Measurements from ENCODE around the gene A2ML1.

The A2ML1 gene

GRCh38 chr12:8832500-8832899 lies 10.1 kb downstream of the A2ML1 start:
- peak overlapping the region; percentile 53 for H4K8ac ChIP-seq (ENCODE audit: low read depth, low read length)
- peak overlapping the region; percentile 48 for H3K27ac ChIP-seq (ENCODE audit: low read depth, low read length)
- peaks cover 4% of the 10 kb centered on the region for H3K79me2 ChIP-seq (ENCODE audit: control insufficient read depth, insufficient read depth, low read length, poor library complexity)
- no peak overlapping the region for H3K9ac ChIP-seq (ENCODE audit: low read length)
- H3K18ac ChIP-seq (ENCODE audit: low read length), result peak overlapping the region; percentile 62
- no peak overlapping the region for H3K23ac ChIP-seq (ENCODE audit: low read length)
- peaks cover 27 to 32% of the 10 kb centered on the region in 2 experiments for H3K4me1 ChIP-seq (ENCODE audit: control insufficient read depth in 1 of 2, insufficient read depth in 2 of 2, low read length in 2 of 2)
- peak overlapping the region; percentile 88 for H4K91ac ChIP-seq (ENCODE audit: low read depth, low read length)
- H4K12ac ChIP-seq (ENCODE audit: low read depth, low read length), result no peak overlapping the region
- no peaks in the 10 kb centered on the region for H3K36me3 ChIP-seq (ENCODE audit: control insufficient read depth in 1 of 2, insufficient read depth in 2 of 2, low read length in 2 of 2)
- H2BK120ac ChIP-seq (ENCODE audit: insufficient read depth, low read length, poor library complexity), result peak overlapping the region; percentile 89
- H3K27me3 ChIP-seq (ENCODE audit: insufficient read depth, low read length), result no peaks in the 10 kb centered on the region
- H2AK5ac ChIP-seq (ENCODE audit: low read length), result peak overlapping the region; percentile 85
- no peaks in the 10 kb centered on the region for H3K9me3 ChIP-seq (ENCODE audit: insufficient read depth, low read depth, low read length)
- peak overlapping the region; percentile 81 for H2BK12ac ChIP-seq (ENCODE audit: low read length)
- H3K4me2 ChIP-seq (ENCODE audit: low read length), result no peak overlapping the region
- H2AFZ ChIP-seq (ENCODE audit: insufficient read depth, low read length, poor library complexity), result no peak overlapping the region
- WGBS (ENCODE audit: extremely low coverage, insufficient coverage, insufficient read length), result no CpG with 5 or more reads among the region's 6 CpGs
- peaks cover 22% of the 10 kb centered on the region for H3K79me1 ChIP-seq (ENCODE audit: low read length)
- H3K4ac ChIP-seq (ENCODE audit: low read depth, low read length), result no peak overlapping the region
- H2BK5ac ChIP-seq (ENCODE audit: low read depth, low read length, poor library complexity), result peak overlapping the region; percentile 90
- H3K4me3 ChIP-seq (ENCODE audit: low read depth, low read length), result no peak overlapping the region
- DNase-seq, result no peak
- no peak overlapping the region for H3K14ac ChIP-seq (ENCODE audit: low read length)

- Histone ChIP-seq H3K23ac (ENCODE audit: low read length) (no peak overlapping the region), H2BK120ac (ENCODE audit: insufficient read depth, low read length, poor library complexity) (no peak overlapping the region), H3K36me3 (ENCODE audit: control insufficient read depth in 1 of 2, insufficient read depth in 2 of 2, low read length in 2 of 2) (no peaks in the 10 kb centered on the region), H3K4me2 (ENCODE audit: low read length) (no peak overlapping the region), H2AK5ac (ENCODE audit: low read length) (no peak overlapping the region), H3K4ac (ENCODE audit: low read depth, low read length) (no peak overlapping the region), H3K14ac (ENCODE audit: low read length) (no peak overlapping the region), H3K9ac (ENCODE audit: low read length) (no peak overlapping the region), H2BK5ac (ENCODE audit: low read depth, low read length, poor library complexity) (no peak overlapping the region), H3K4me3 (ENCODE audit: low read depth, low read length) (no peak overlapping the region), H3K79me2 (ENCODE audit: control insufficient read depth, insufficient read depth, low read length, poor library complexity) (peaks cover 4% of the 10 kb centered on the region), H3K27me3 (ENCODE audit: insufficient read depth, low read length) (no peaks in the 10 kb centered on the region), H2AFZ (ENCODE audit: insufficient read depth, low read length, poor library complexity) (no peak overlapping the region), H3K4me1 (ENCODE audit: control insufficient read depth in 1 of 2, insufficient read depth in 2 of 2, low read length in 2 of 2) (peaks cover 13 to 16% of the 10 kb centered on the region in 2 experiments), H3K79me1 (ENCODE audit: low read length) (peaks cover 9% of the 10 kb centered on the region), H4K8ac (ENCODE audit: low read depth, low read length) (no peak overlapping the region), H3K18ac (ENCODE audit: low read length) (no peak overlapping the region), H4K91ac (ENCODE audit: low read depth, low read length) (no peak overlapping the region), H3K9me3 (ENCODE audit: insufficient read depth, low read depth, low read length) (no peaks in the 10 kb centered on the region), H3K27ac (ENCODE audit: low read depth, low read length) (no peak overlapping the region), H4K12ac (ENCODE audit: low read depth, low read length) (no peak overlapping the region), H2BK12ac (ENCODE audit: low read length) (no peak overlapping the region)
- WGBS (ENCODE audit: extremely low coverage, insufficient coverage, insufficient read length), result no CpG with 5 or more reads among the region's 1 CpG
- DNase-seq, result no peak
Measured at GRCh38 chr12:8834230-8834629, 11.8 kb downstream of the A2ML1 start.

- no CpG with 5 or more reads among the region's 9 CpGs for WGBS (ENCODE audit: extremely low coverage, insufficient coverage, insufficient read length)
- Histone ChIP-seq H3K4me1 (ENCODE audit: control insufficient read depth in 1 of 2, insufficient read depth in 2 of 2, low read length in 2 of 2) (peaks cover 2 to 8% of the 10 kb centered on the region in 2 experiments), H4K12ac (ENCODE audit: low read depth, low read length) (no peak overlapping the region), H4K8ac (ENCODE audit: low read depth, low read length) (no peak overlapping the region), H2BK12ac (ENCODE audit: low read length) (peak overlapping the region; percentile 30), H2BK5ac (ENCODE audit: low read depth, low read length, poor library complexity) (peak overlapping the region; percentile 12), H3K27me3 (ENCODE audit: insufficient read depth, low read length) (no peaks in the 10 kb centered on the region), H3K9me3 (ENCODE audit: insufficient read depth, low read depth, low read length) (no peaks in the 10 kb centered on the region), H3K36me3 (ENCODE audit: control insufficient read depth in 1 of 2, insufficient read depth in 2 of 2, low read length in 2 of 2) (no peaks in the 10 kb centered on the region), H2BK120ac (ENCODE audit: insufficient read depth, low read length, poor library complexity) (no peak overlapping the region), H4K91ac (ENCODE audit: low read depth, low read length) (no peak overlapping the region), H3K27ac (ENCODE audit: low read depth, low read length) (no peak overlapping the region), H3K23ac (ENCODE audit: low read length) (no peak overlapping the region), H3K79me2 (ENCODE audit: control insufficient read depth, insufficient read depth, low read length, poor library complexity) (peaks cover 2% of the 10 kb centered on the region), H3K4me3 (ENCODE audit: low read depth, low read length) (no peak overlapping the region), H3K18ac (ENCODE audit: low read length) (no peak overlapping the region), H3K79me1 (ENCODE audit: low read length) (peaks cover 4% of the 10 kb centered on the region), H2AFZ (ENCODE audit: insufficient read depth, low read length, poor library complexity) (no peak overlapping the region), H2AK5ac (ENCODE audit: low read length) (no peak overlapping the region), H3K4ac (ENCODE audit: low read depth, low read length) (no peak overlapping the region), H3K14ac (ENCODE audit: low read length) (no peak overlapping the region), H3K9ac (ENCODE audit: low read length) (no peak overlapping the region), H3K4me2 (ENCODE audit: low read length) (no peak overlapping the region)
- DNase-seq, result peak; percentile 78 to 85
Measured at GRCh38 chr12:8837291-8837690, 14.9 kb downstream of the A2ML1 start.

- no peak overlapping the region for H2BK5ac ChIP-seq (ENCODE audit: low read depth, low read length, poor library complexity)
- H4K8ac ChIP-seq (ENCODE audit: low read depth, low read length), result no peak overlapping the region
- no peaks in the 10 kb centered on the region for H3K9me3 ChIP-seq (ENCODE audit: insufficient read depth, low read depth, low read length)
- H3K18ac ChIP-seq (ENCODE audit: low read length), result no peak overlapping the region
- H3K14ac ChIP-seq (ENCODE audit: low read length), result no peak overlapping the region
- peaks cover 0 to 5% of the 10 kb centered on the region in 2 experiments for H3K4me1 ChIP-seq (ENCODE audit: control insufficient read depth in 1 of 2, insufficient read depth in 2 of 2, low read length in 2 of 2)
- H3K4ac ChIP-seq (ENCODE audit: low read depth, low read length), result no peak overlapping the region
- no peak overlapping the region for H2BK12ac ChIP-seq (ENCODE audit: low read length)
- H2BK120ac ChIP-seq (ENCODE audit: insufficient read depth, low read length, poor library complexity), result no peak overlapping the region
- no peak overlapping the region for H3K27ac ChIP-seq (ENCODE audit: low read depth, low read length)
- no peak overlapping the region for H2AK5ac ChIP-seq (ENCODE audit: low read length)
- H3K9ac ChIP-seq (ENCODE audit: low read length), result no peak overlapping the region
- WGBS (ENCODE audit: extremely low coverage, insufficient coverage, insufficient read length), result no CpG with 5 or more reads among the region's 7 CpGs
- no peak overlapping the region for H2AFZ ChIP-seq (ENCODE audit: insufficient read depth, low read length, poor library complexity)
- H3K79me2 ChIP-seq (ENCODE audit: control insufficient read depth, insufficient read depth, low read length, poor library complexity), result no peaks in the 10 kb centered on the region
- H4K12ac ChIP-seq (ENCODE audit: low read depth, low read length), result no peak overlapping the region
- H3K27me3 ChIP-seq (ENCODE audit: insufficient read depth, low read length), result no peaks in the 10 kb centered on the region
- DNase-seq, result no peak
- H3K36me3 ChIP-seq (ENCODE audit: control insufficient read depth in 1 of 2, insufficient read depth in 2 of 2, low read length in 2 of 2), result no peaks in the 10 kb centered on the region
- no peak overlapping the region for H3K4me3 ChIP-seq (ENCODE audit: low read depth, low read length)
- no peak overlapping the region for H4K91ac ChIP-seq (ENCODE audit: low read depth, low read length)
- no peak overlapping the region for H3K23ac ChIP-seq (ENCODE audit: low read length)
- no peaks in the 10 kb centered on the region for H3K79me1 ChIP-seq (ENCODE audit: low read length)
- no peak overlapping the region for H3K4me2 ChIP-seq (ENCODE audit: low read length)
Measured at GRCh38 chr12:8840321-8840720, 17.9 kb downstream of the A2ML1 start.
